ENCODE measurements around the gene CPEB3. TPM values are rescaled to one million over a fixed set of nuclear protein-coding genes. Genes with fewer than 3 reads are reported as not detected.

Gene CPEB3
- total and polyA plus RNA-seq, 2 donors (not counting 3 experiments of a cell fraction or from before 2014, with no cell fraction given), result 0.80 to 2.2 TPM

DNA sequence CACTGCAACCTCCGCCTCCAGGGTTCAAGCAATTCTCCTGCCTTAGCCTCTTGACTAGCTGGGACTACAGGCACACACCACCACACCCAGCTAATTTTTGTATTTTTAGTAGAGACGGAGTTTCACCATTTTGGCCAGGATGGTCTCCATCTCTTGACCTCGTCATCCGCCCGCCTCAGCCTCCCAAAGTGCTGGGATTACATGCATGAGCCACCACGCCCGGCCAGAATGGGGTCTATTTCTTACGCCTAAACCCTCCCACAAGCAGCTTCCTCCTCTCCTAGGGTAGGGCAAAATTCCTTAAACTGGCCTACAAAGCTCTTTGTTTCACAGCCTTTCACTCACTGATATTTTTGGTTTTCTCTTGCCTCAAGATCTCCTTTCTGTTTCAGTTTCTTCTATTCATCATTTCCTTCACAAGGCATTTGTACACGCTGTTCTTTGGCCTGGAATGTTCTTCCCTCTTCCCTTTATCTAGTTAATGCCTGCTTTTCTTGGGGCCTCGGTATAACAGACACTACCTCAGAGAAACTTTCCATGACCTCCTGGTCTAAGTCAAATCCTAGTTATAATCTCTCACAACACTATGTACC is 6.7 kb downstream of the CPEB3 start:
- H3K4me3 ChIP-seq (replicated peaks in 1 of 3; ENCODE audit: insufficient read depth in 1 of 3, low read depth in 1 of 3, low read length in 3 of 3), result no peak overlapping the region
- POLR2A ChIA-PET, result no interaction called here
- no TSS peak for BruUV-seq (replicated peaks)

More for the DNA sequence above, 6.7 kb downstream of the CPEB3 start:
- Histone ChIP-seq H3K9me1 (replicated peaks; ENCODE audit: control insufficient read depth, extremely low read depth, insufficient read depth, low read length) (no peaks in the 10 kb centered on the region), H3K79me2 (ENCODE audit: control insufficient read depth, insufficient read depth, low read length) (peaks cover 2% of the 10 kb centered on the region), H3K27ac (ENCODE audit: insufficient read depth, low read depth, low read length) (no peak overlapping the region), H3K9me3 (replicated peaks; ENCODE audit: control insufficient read depth, insufficient read depth, low read length) (no peaks in the 10 kb centered on the region), H2AFZ (ENCODE audit: low read depth, low read length) (no peak overlapping the region), H3K36me3 (ENCODE audit: control insufficient read depth in 2 of 2, extremely low read depth in 1 of 2, insufficient read depth in 2 of 2, low read length in 2 of 2) (no peaks in the 10 kb centered on the region), H4K20me1 (replicated peaks; ENCODE audit: control insufficient read depth, extremely low read depth, insufficient read depth, low read length) (no peaks in the 10 kb centered on the region), H3K9ac (replicated peaks; ENCODE audit: extremely low read depth, insufficient read depth, low read length) (no peak overlapping the region), H3K4me1 (ENCODE audit: control insufficient read depth, extremely low read depth, insufficient read depth, low read length) (peaks cover 2% of the 10 kb centered on the region), H3K4me2 (ENCODE audit: insufficient read depth, low read length) (no peak overlapping the region), H3K27me3 (ENCODE audit: control insufficient read depth in 2 of 2, insufficient read depth in 2 of 2, low read length in 2 of 2) (no peaks in the 10 kb centered on the region)
- CTCF ChIA-PET, result interaction anchor here (1.0 to 1.6 kb wide), 2 partner anchors 9 to 21 kb away, joined by 3 read pairs; no protein-coding TSS in a partner anchor
- no peak for TF ChIP-seq MAX (IDR thresholded peaks at IDR 0.05; ENCODE audit: insufficient read depth, insufficient read length)
- no peak for TF ChIP-seq POLR2AphosphoS5 (IDR thresholded peaks at IDR 0.05; ENCODE audit: insufficient read depth, low read depth, low read length)
- TF ChIP-seq JUN (IDR thresholded peaks at IDR 0.05; ENCODE audit: borderline replicate concordance, insufficient read depth, insufficient read length, low read depth), result no peak
- no peak for TF ChIP-seq GATA2 (IDR thresholded peaks at IDR 0.05; ENCODE audit: insufficient read depth, insufficient read length, low read depth, low read length)
- no peak for TF ChIP-seq POLR2A (IDR thresholded peaks at IDR 0.05; ENCODE audit: low read depth, low read length)
- TF ChIP-seq FOS (IDR thresholded peaks at IDR 0.05; ENCODE audit: borderline replicate concordance, insufficient read depth, low read length), result no peak
- TF ChIP-seq EZH2 (IDR thresholded peaks at IDR 0.05; ENCODE audit: borderline replicate concordance, low read depth, low read length, severe bottlenecking), result no peak
- TF ChIP-seq, protein P1, sequence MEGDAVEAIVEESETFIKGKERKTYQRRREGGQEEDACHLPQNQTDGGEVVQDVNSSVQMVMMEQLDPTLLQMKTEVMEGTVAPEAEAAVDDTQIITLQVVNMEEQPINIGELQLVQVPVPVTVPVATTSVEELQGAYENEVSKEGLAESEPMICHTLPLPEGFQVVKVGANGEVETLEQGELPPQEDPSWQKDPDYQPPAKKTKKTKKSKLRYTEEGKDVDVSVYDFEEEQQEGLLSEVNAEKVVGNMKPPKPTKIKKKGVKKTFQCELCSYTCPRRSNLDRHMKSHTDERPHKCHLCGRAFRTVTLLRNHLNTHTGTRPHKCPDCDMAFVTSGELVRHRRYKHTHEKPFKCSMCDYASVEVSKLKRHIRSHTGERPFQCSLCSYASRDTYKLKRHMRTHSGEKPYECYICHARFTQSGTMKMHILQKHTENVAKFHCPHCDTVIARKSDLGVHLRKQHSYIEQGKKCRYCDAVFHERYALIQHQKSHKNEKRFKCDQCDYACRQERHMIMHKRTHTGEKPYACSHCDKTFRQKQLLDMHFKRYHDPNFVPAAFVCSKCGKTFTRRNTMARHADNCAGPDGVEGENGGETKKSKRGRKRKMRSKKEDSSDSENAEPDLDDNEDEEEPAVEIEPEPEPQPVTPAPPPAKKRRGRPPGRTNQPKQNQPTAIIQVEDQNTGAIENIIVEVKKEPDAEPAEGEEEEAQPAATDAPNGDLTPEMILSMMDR (IDR thresholded peaks at IDR 0.05; ENCODE audit: extremely low read depth in 1 of 2, insufficient read depth in 1 of 2, low read depth in 1 of 2, low read length in 2 of 2), result no peak
- no peak for TF ChIP-seq MYC (IDR thresholded peaks at IDR 0.05; ENCODE audit: low read depth, low read length)
- no peak for DNase-seq (ENCODE audit: low read depth, low spot score)
- no peak for FAIRE-seq
- intact Hi-C loops (cut with micrococcal nuclease), result no loop called here
- dilution Hi-C loops (cut with MboI; ENCODE audit: extremely low pct_ligation_motif_present, low sequenced_read_pairs), result no loop called here

All from endothelial cell of umbilical vein (primary cell).